BJ (cell line): Measurements from ENCODE around the gene NLRP1. TPM values are rescaled to one million over a fixed set of nuclear protein-coding genes. Genes with fewer than 3 reads are reported as not detected.

Experiments
- CTCF ChIA-PET: fragments of 350-600 bp; formaldehyde crosslinking; extraction: SDS; loops from one replicate; lab custom pipeline; 2021; ENCODE audit warnings: antibody characterized with exemption, inconsistent platforms; lab: Yijun Ruan, JAX
- POLR2A ChIA-PET: fragments of 300-600 bp; sonication (Branson Sonifier 250); formaldehyde crosslinking; extraction: SDS; loops from one replicate; lab custom pipeline; 2021; ENCODE audit warnings: antibody characterized with exemption; lab: Charles Lee
- DNase-seq: peaks from one replicate; pipeline ENCODE4 v3.0.0-alpha.2; 2011; ENCODE audit warnings: low read depth
- H3K27me3 ChIP-seq: 2 replicates; pipeline ENCODE4 v1.6.0; 2011; ENCODE audit warnings: low read length; ENCODE audit not compliant: control insufficient read depth, insufficient read depth
- H3K36me3 ChIP-seq: 2 replicates; pipeline ENCODE4 v1.5.1; 2011; ENCODE audit warnings: low read length; ENCODE audit not compliant: control insufficient read depth, insufficient read depth
- H3K4me3 ChIP-seq: 2 replicates; pipeline ENCODE4 v1.5.1; 2011; ENCODE audit warnings: low read depth, mild to moderate bottlenecking, control low read depth, low read length
- polyA plus RNA-seq: library from polyadenylated mRNA; depleted of rRNA; stranded (reverse); fragments of >200 nt; gene quantifications from 2 replicates; pipeline ENCODE4 v1.2.3, GENCODE V29; 2011
- TF ChIP-seq, protein P1 (sequence below): IDR thresholded peaks from 2 replicates; pipeline ENCODE4 v1.5.1; 2011; ENCODE audit warnings: low read depth, mild to moderate bottlenecking, control low read depth, inconsistent platforms, low read length, moderate library complexity; ENCODE audit not compliant: insufficient read depth

NLRP1 gene
- polyA plus RNA-seq, 1 experiment, result 29.3 TPM

- CTCF ChIA-PET, result no interaction called here
- POLR2A ChIA-PET, result no interaction called here
- H3K36me3 ChIP-seq, result peaks cover 7% of the 10 kb centered on the region
- no peak overlapping the region for H3K4me3 ChIP-seq
- no peak for DNase-seq
- TF ChIP-seq, protein P1, sequence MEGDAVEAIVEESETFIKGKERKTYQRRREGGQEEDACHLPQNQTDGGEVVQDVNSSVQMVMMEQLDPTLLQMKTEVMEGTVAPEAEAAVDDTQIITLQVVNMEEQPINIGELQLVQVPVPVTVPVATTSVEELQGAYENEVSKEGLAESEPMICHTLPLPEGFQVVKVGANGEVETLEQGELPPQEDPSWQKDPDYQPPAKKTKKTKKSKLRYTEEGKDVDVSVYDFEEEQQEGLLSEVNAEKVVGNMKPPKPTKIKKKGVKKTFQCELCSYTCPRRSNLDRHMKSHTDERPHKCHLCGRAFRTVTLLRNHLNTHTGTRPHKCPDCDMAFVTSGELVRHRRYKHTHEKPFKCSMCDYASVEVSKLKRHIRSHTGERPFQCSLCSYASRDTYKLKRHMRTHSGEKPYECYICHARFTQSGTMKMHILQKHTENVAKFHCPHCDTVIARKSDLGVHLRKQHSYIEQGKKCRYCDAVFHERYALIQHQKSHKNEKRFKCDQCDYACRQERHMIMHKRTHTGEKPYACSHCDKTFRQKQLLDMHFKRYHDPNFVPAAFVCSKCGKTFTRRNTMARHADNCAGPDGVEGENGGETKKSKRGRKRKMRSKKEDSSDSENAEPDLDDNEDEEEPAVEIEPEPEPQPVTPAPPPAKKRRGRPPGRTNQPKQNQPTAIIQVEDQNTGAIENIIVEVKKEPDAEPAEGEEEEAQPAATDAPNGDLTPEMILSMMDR, result no peak
- H3K27me3 ChIP-seq, result no peaks in the 10 kb centered on the region
These were observed 21.5 kb downstream of the NLRP1 start for GRCh38 chr17:5562661-5563360.

DNA sequence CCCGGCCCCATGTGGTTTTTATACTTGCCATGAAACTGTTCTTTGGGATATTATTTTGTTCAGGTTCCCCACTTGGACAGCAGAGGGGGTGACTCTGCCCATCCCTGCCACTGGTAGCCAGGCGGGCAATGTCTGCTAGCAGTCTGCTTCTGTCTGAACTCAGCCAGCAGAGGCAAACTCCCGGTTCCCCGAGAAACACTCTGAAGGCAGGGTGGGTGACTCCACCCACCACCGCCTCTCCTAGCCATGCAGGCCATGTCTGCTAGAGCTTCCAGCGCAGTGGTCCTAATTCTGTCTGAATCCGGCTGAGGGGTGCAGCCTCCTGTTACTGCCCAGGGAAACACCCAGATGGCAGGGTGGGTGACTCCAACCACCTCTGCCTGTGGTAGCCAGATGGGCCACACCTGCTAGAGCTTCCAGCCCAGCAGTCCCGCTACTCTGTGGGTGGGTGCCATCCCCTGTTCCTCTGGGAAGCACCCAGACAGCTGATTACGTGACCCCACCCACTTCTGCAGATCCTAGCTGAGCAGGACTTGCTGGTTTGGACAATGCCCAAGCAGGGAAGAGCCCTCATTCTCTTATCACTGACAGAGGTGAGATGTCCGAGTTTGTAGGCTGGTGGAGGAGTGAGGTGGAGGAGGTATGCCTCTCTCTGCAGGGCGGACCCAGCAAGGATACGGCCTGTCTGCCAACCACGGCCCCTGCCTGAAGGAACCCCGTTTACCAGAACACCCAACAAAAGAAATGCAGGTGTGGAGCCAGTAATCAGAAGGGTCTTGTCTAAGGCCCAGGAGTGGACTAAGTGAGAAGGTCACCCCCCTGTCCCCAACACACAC, 22.4 kb downstream of the NLRP1 start:
- TF ChIP-seq, protein P1, result no peak
- no peak for DNase-seq
- ChIA-PET CTCF (no interaction called here), POLR2A (no interaction called here)
- peaks cover 7% of the 10 kb centered on the region for H3K36me3 ChIP-seq
- H3K4me3 ChIP-seq, result no peak overlapping the region
- H3K27me3 ChIP-seq, result no peaks in the 10 kb centered on the region

- TF ChIP-seq, protein P1, result no peak
- Histone ChIP-seq H3K27me3 (no peaks in the 10 kb centered on the region), H3K36me3 (peaks cover 7% of the 10 kb centered on the region), H3K4me3 (no peak overlapping the region)
- CTCF ChIA-PET, result no interaction called here
- no peak for DNase-seq
- POLR2A ChIA-PET, result no interaction called here
These were observed 23.8 kb downstream of the NLRP1 start for GRCh38 chr17:5560361-5560988.

DNA sequence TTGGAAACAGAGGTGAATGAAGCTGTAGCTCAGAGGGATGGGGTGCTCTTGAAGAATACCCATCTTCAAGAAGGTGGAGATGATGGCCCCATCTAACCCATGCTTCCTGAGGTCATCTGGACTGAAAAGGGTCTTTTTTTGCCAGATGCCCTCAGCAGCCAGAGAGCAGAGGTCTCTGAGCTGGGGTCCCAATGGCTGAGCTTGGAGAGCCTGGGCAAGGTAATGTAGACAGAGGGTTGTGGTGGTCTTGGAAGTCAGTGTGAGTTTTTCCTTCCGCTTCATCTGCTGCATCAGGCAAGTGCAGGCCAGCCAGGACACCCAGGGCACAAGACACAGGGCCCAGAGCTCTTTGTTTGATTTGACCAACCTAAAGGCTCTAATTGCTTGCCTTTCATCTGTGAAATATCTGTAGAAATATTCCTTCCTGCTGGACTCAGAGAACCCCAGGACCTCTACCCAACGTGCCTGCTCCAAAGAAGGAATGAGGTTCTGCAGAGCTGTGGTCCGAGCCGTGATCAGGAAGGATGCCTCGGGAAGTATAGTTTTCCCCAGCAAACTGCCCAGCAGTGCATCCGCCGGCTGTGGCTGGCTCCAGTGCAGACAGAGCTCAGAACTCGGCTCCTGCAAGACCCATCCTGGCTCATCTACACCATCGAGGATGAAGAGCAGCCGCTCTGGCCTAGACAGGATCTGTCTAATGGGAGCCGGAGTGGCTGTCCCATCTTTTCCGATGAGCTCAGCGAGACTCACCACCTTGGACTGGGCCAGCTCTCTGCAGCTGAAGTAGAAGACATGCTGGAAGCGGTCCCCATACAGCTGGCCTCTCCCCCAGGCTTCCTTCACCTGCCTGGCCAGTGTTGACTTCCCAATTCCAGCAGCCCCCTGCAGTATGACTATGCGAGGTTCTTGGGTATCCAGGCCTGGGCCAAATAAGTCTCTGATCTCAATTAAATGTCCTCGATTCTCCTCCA, 25.2 kb downstream of the NLRP1 start:
- no peak overlapping the region for H3K4me3 ChIP-seq
- DNase-seq, result no peak
- ChIA-PET POLR2A (interaction anchor here (0.5 to 0.8 kb wide), 2 partner anchors 59 to 138 kb away, joined by 4 read pairs; no protein-coding TSS in a partner anchor), CTCF (interaction anchor here (0.6 kb wide), 1 partner anchor 183 kb away, joined by 4 read pairs; no protein-coding TSS in a partner anchor)
- TF ChIP-seq, protein P1, result no peak
- H3K36me3 ChIP-seq, result peaks cover 7% of the 10 kb centered on the region
- H3K27me3 ChIP-seq, result no peaks in the 10 kb centered on the region
